ENCODE results near the gene ZNF280D.

GRCh38 chr15:56757875-56758274 is 24.6 kb upstream of the ZNF280D start:
- TF ChIP-seq, protein P1, sequence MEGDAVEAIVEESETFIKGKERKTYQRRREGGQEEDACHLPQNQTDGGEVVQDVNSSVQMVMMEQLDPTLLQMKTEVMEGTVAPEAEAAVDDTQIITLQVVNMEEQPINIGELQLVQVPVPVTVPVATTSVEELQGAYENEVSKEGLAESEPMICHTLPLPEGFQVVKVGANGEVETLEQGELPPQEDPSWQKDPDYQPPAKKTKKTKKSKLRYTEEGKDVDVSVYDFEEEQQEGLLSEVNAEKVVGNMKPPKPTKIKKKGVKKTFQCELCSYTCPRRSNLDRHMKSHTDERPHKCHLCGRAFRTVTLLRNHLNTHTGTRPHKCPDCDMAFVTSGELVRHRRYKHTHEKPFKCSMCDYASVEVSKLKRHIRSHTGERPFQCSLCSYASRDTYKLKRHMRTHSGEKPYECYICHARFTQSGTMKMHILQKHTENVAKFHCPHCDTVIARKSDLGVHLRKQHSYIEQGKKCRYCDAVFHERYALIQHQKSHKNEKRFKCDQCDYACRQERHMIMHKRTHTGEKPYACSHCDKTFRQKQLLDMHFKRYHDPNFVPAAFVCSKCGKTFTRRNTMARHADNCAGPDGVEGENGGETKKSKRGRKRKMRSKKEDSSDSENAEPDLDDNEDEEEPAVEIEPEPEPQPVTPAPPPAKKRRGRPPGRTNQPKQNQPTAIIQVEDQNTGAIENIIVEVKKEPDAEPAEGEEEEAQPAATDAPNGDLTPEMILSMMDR (IDR thresholded peaks at IDR 0.05) = no peak
- no peak for TF ChIP-seq POLR2A (IDR thresholded peaks at IDR 0.05)
